A549 (cell line): ENCODE data around the gene HEXD. TPM values are rescaled to one million over a fixed set of nuclear protein-coding genes. Genes with fewer than 3 reads are reported as not detected.
A peak's percentile ranks its signal among the peaks of the same experiment; 100 is the strongest.

Experiments used
- ATAC-seq, 2 experiments: fragments of 200-7000 bp in 1 of 2; fragments of >200 bp in 1 of 2; cut with Nextera tagmentation in 1 of 2; cut with Tn5 transposase in 1 of 2; 3 replicates each; pipeline versions ENCODE4 v1.8.0 to v1.9.1; 2018 to 2020; ENCODE audit warnings: mild to moderate bottlenecking in 1 of 2, moderate library complexity in 1 of 2
- CTCF ChIA-PET: fragments of 300-600 bp; sonication (Branson Sonifier 250); formaldehyde crosslinking; extraction: SDS; loops from one replicate; lab custom pipeline; 2021; ENCODE audit warnings: antibody characterized with exemption, inconsistent platforms; lab: Yijun Ruan, JAX
- POLR2A ChIA-PET: fragments of 350-600 bp; formaldehyde crosslinking; extraction: SDS; loops from one replicate; lab custom pipeline; 2021; ENCODE audit warnings: antibody characterized with exemption, inconsistent platforms; lab: Yijun Ruan, JAX
- DNase-seq, 2 experiments: peaks; one replicate each; pipeline versions ENCODE4 v3.0.0 to v3.0.0-alpha.2; 2011 to 2016; ENCODE audit warnings: low read depth in 1 of 2, low spot score in 1 of 2
- FAIRE-seq: peaks from 2 replicates; lab custom pipeline; 2011; peaks lifted over from hg19 to GRCh38; lab: Jason Lieb, UNC
- H3K27ac ChIP-seq, 2 experiments: fragments of >200 bp; sonication (Bioruptor Twin); formaldehyde crosslinking; 3 replicates each; pipeline ENCODE4 v1.5.1; 2016 to 2017
- H3K4me1 ChIP-seq: fragments of >200 bp; sonication (Bioruptor Twin); formaldehyde crosslinking; 3 replicates; pipeline ENCODE4 v1.6.1; 2016
- H3K4me2 ChIP-seq: fragments of >200 bp; sonication (Bioruptor Twin); formaldehyde crosslinking; 3 replicates; pipeline ENCODE4 v1.6.1; 2016
- H3K4me3 ChIP-seq: fragments of >200 bp; sonication (Bioruptor Twin); formaldehyde crosslinking; 3 replicates; pipeline ENCODE4 v1.5.1; 2016
- H3K9me3 ChIP-seq: fragments of >200 bp; sonication (Bioruptor Twin); formaldehyde crosslinking; 3 replicates; pipeline ENCODE4 v1.6.1; 2016
- ATOH8 ChIP-seq: fragments of 250-450 bp; sonication (Bioruptor Pico); IDR thresholded peaks from 2 replicates; pipeline ENCODE4 v1.5.0; 2020; ENCODE audit warnings: low read depth, mild to moderate bottlenecking, moderate library complexity
- BHLHE40 ChIP-seq: IDR thresholded peaks from 2 replicates; pipeline ENCODE4 v1.6.1; 2012; ENCODE audit warnings: low read depth, low read length, inconsistent platforms
- CBX2 ChIP-seq: fragments of 200-600 bp; sonication (generic); IDR thresholded peaks from 2 replicates; pipeline ENCODE4 v1.6.1; 2016; ENCODE audit warnings: low read depth, mild to moderate bottlenecking, borderline replicate concordance
- E2F6 ChIP-seq: IDR thresholded peaks from 2 replicates; pipeline ENCODE4 v1.6.1; 2012; ENCODE audit warnings: low read depth, borderline replicate concordance
- EHF ChIP-seq: fragments of 250-450 bp; sonication (Bioruptor Pico); IDR thresholded peaks from 2 replicates; pipeline ENCODE4 v1.5.0; 2020; ENCODE audit warnings: mild to moderate bottlenecking
- ESRRA ChIP-seq: fragments of 150-350 bp; IDR thresholded peaks from 2 replicates; pipeline ENCODE4 v1.6.1; 2014; ENCODE audit warnings: mild to moderate bottlenecking, low read length, borderline replicate concordance
- FOSL2 ChIP-seq, 2 experiments: fragments of 450-650 bp in 1 of 2; fragments of >200 bp in 1 of 2; sonication (Bioruptor Twin) in 1 of 2; formaldehyde crosslinking; IDR thresholded peaks; 2 replicates each; pipeline versions ENCODE4 v1.5.0 to v1.6.1; 2016 to 2020; ENCODE audit warnings: mild to moderate bottlenecking in 1 of 2, moderate library complexity in 1 of 2
- GATA3 ChIP-seq: IDR thresholded peaks from 2 replicates; pipeline ENCODE4 v1.6.1; 2012; ENCODE audit warnings: borderline replicate concordance
- HES2 ChIP-seq: fragments of >200 bp; sonication (Bioruptor Twin); formaldehyde crosslinking; IDR thresholded peaks from 2 replicates; pipeline ENCODE4 v1.6.1; 2016
- JUN ChIP-seq, 2 experiments: fragments of >200 bp; sonication (Bioruptor Twin); formaldehyde crosslinking; IDR thresholded peaks; 2 replicates in 1 of 2; 3 replicates in 1 of 2; pipeline ENCODE4 v1.6.1; 2016 to 2017
- KDM1A ChIP-seq: fragments of 200-600 bp; sonication (generic); IDR thresholded peaks from 2 replicates; pipeline ENCODE4 v1.6.1; 2016; ENCODE audit warnings: low read depth, mild to moderate bottlenecking
- MAX ChIP-seq: IDR thresholded peaks from 2 replicates; pipeline ENCODE4 v1.6.1; 2012
- MYC ChIP-seq: IDR thresholded peaks from 2 replicates; pipeline ENCODE4 v1.6.1; 2012; ENCODE audit warnings: mild to moderate bottlenecking, inconsistent platforms, low read length, improper control_type of control experiment, borderline replicate concordance
- PHF8 ChIP-seq: fragments of 200-600 bp; sonication (generic); IDR thresholded peaks from 2 replicates; pipeline ENCODE4 v1.6.1; 2016; ENCODE audit warnings: low read depth, mild to moderate bottlenecking, antibody characterized with exemption, moderate library complexity, borderline replicate concordance
- POLR2AphosphoS2 ChIP-seq: conservative IDR thresholded peaks from 2 replicates; pipeline ENCODE4 v1.6.1; 2012; ENCODE audit warnings: low read length, improper control_type of control experiment, inconsistent platforms
- RARB ChIP-seq: fragments of 250-450 bp; sonication (Bioruptor Pico); IDR thresholded peaks from 2 replicates; pipeline ENCODE4 v1.8.0; 2021; ENCODE audit warnings: mild to moderate bottlenecking, moderate library complexity
- RCOR1 ChIP-seq: fragments of 150-350 bp; IDR thresholded peaks from 2 replicates; pipeline ENCODE4 v1.6.1; 2014; ENCODE audit warnings: antibody characterized with exemption, low read length, low read depth
- SREBF2 ChIP-seq: fragments of 450-650 bp; IDR thresholded peaks from 2 replicates; pipeline ENCODE4 v1.6.1; 2014; ENCODE audit warnings: mild to moderate bottlenecking, moderate library complexity
- ZNF302 ChIP-seq: fragments of 250-450 bp; sonication (Bioruptor Pico); IDR thresholded peaks from 2 replicates; pipeline ENCODE4 v1.9.0; 2021; ENCODE audit warnings: inconsistent platforms, mild to moderate bottlenecking, moderate library complexity
- WGBS: methylation state at CpG from one replicate; pipeline ENCODE4 v1.1.6; 2017; ENCODE audit errors: missing lambda C conversion rate; 5-methylcytosine and 5-hydroxymethylcytosine counted together
- polyA plus RNA-seq, 4 experiments: library from polyadenylated mRNA; depleted of rRNA in 3 of 4; stranded (reverse); fragments of >200 nt; fragmentation: RNase III in 1 of 4; extraction: RNeasy Plus Mini Kit Qiagen cat#74134 plus additional on column Dnase treatment in 1 of 4; gene quantifications; 2 replicates in 3 of 4; 3 replicates in 1 of 4; pipeline ENCODE4 v1.2.3, GENCODE V29; 2011 to 2017

Gene HEXD
- polyA plus RNA-seq, 2 of the 4 experiments (the other 2 are of a cell fraction) = 18.0 to 19.5 TPM

- no peak for DNase-seq
- Histone ChIP-seq H3K27ac (no peak overlapping the region), H3K9me3 (no peaks in the 10 kb centered on the region), H3K4me3 (no peak overlapping the region), H3K4me2 (no peak overlapping the region), H3K4me1 (no peaks in the 10 kb centered on the region)
- 89% methylated on average over 7 of the region's 7 CpGs for WGBS
- ChIA-PET CTCF (interaction anchor here (1.0 kb wide), 1 partner anchor 25 kb away, joined by 4 read pairs; no protein-coding TSS in a partner anchor), POLR2A (no interaction called here)
- no peak for FAIRE-seq
- ATAC-seq = no peak
- TF ChIP-seq ESRRA (no peak), FOSL2 (IDR thresholded peaks at IDR 0.05) (no peak), FOSL2 (CRISPR knock-in tag; IDR thresholded peaks at IDR 0.05) (peak; percentile 51; the same call in 1 of the 2 replicates), ZNF302 (CRISPR knock-in tag) (no peak), KDM1A (no peak), EHF (CRISPR knock-in tag) (no peak), CBX2 (no peak)
Observed at GRCh38 chr17:82468692-82469091, 50.5 kb downstream of the HEXD start.

- 93% methylated on average over 7 of the region's 7 CpGs for WGBS
- Histone ChIP-seq H3K9me3 (no peaks in the 10 kb centered on the region), H3K4me1 (no peaks in the 10 kb centered on the region), H3K4me2 (no peak overlapping the region), H3K27ac (no peak overlapping the region), H3K4me3 (no peak overlapping the region)
- FAIRE-seq (no peak), ATAC-seq (no peak), DNase-seq (no peak)
- TF ChIP-seq MAX = no peak
- TF ChIP-seq ATOH8 = no peak
- no peak for TF ChIP-seq CBX2
- TF ChIP-seq JUN (IDR thresholded peaks at IDR 0.05) = no peak
- TF ChIP-seq MYC = no peak
- TF ChIP-seq ESRRA = no peak
- TF ChIP-seq HES2 = no peak
- TF ChIP-seq E2F6 = no peak
- no peak for TF ChIP-seq BHLHE40
- ChIA-PET POLR2A (no interaction called here), CTCF (interaction anchor here (1.8 to 1.9 kb wide), 2 partner anchors 11 to 13 kb away, joined by 4 to 9 read pairs; no protein-coding TSS in a partner anchor)
Observed at GRCh38 chr17:82470065-82470464, 51.9 kb downstream of the HEXD start.

GRCh38 chr17:82474223-82475010 is 56.3 kb downstream of the HEXD start:
- CTCF ChIA-PET = interaction anchor here (0.7 to 2.6 kb wide), 6 partner anchors 11 to 123 kb away, joined by 3 to 8 read pairs (median 4); no protein-coding TSS in a partner anchor
- Histone ChIP-seq H3K27ac (no peak overlapping the region), H3K4me3 (no peak overlapping the region), H3K4me1 (no peaks in the 10 kb centered on the region), H3K4me2 (no peak overlapping the region), H3K9me3 (no peaks in the 10 kb centered on the region)
- no peak for FAIRE-seq
- TF ChIP-seq POLR2AphosphoS2 = no peak
- no peak for TF ChIP-seq BHLHE40
- no peak for TF ChIP-seq SREBF2
- no peak for TF ChIP-seq GATA3
- TF ChIP-seq RCOR1 = no peak
- TF ChIP-seq CBX2 = no peak
- TF ChIP-seq E2F6 = no peak
- TF ChIP-seq PHF8 = no peak
- no peak for TF ChIP-seq RARB (CRISPR knock-in tag)
- POLR2A ChIA-PET = no interaction called here
- ATAC-seq = no peak
- 80% methylated on average over 11 of the region's 11 CpGs for WGBS
- DNase-seq = no peak
